ENCODE data around the gene LMTK2. TPM values are rescaled to one million over a fixed set of nuclear protein-coding genes. Genes with fewer than 3 reads are reported as not detected.
"Not testable (repeated sequence)": the region's sequence is repeated elsewhere in the genome, so short reads cannot be mapped to it uniquely, and the experiment has no call there.

Gene LMTK2
- total and polyA plus RNA-seq, 5 experiments from 2014 or later, result 1.8 to 27.9 (median 4.9) TPM

DNA sequence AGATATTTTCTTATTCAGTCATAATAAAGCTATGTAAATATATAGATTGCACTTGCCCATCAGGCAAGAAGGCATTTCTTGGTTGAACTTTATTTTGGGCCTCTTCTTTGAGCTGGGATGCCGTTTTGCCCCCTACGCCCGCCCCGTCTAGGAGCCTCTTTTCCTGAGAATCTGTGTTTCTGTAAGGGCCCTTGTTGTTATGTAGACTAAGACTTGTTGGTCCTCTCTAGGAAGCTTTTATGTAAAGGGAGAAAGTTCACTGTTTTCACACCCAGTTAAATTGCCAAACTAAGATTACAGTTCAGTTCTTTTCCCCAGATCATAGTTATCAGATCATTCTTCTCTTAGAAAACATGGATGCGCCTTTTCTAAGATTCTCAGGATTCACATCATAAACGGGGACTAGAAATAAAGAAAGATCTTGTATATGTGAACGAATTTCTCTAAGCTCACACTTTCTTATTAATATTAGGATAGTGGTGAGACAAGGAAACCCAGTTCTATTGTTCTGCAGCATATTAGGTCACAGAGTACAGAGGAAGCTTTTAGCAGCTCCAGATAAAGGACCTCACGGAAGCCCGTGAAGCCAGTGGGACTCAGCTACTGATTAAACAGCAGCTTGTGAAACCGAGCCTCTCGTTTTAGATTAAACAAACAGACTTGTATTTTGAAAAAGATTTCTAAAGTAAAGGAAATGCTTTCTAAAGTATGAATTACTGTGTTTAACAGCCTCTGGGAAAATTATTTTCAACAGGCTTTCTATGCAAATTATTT lies 3.8 kb downstream of the LMTK2 start:
- Mint-ChIP-seq H3K27ac (no peak overlapping the region), H3K27me3 (no peaks in the 10 kb centered on the region), H3K36me3 (peaks cover 0 to 12% (median 3%) of the 10 kb centered on the region in 3 donors), H3K4me3 (no peak overlapping the region), H3K9me3 (no peaks in the 10 kb centered on the region), H3K4me1 (peaks cover 36 to 77% (median 67%) of the 10 kb centered on the region in 4 donors)
- ATAC-seq (no peak), DNase-seq (no peak)
- POLR2A ChIA-PET, result interaction anchor here (1.0 kb wide), 1 partner anchor 8 kb away, joined by 4 read pairs; no protein-coding TSS in a partner anchor

GRCh38 chr7:98112077-98112476 lies 5.4 kb downstream of the LMTK2 start:
- ATAC-seq, result no peak
- POLR2A ChIA-PET, result no interaction called here
- no peaks in the 10 kb centered on the region for H3K9me3 Mint-ChIP-seq
- no peaks in the 10 kb centered on the region for H3K27me3 Mint-ChIP-seq
- no peak overlapping the region for H3K27ac Mint-ChIP-seq
- DNase-seq, result no peak
- no peak overlapping the region for H3K4me3 Mint-ChIP-seq
- H3K36me3 Mint-ChIP-seq, result peaks cover 0 to 12% (median 3%) of the 10 kb centered on the region in 3 donors
- H3K4me1 Mint-ChIP-seq, result peaks cover 34 to 76% (median 62%) of the 10 kb centered on the region in 4 donors

GRCh38 chr7:98115746-98116525 lies 9.3 kb downstream of the LMTK2 start:
- DNase-seq (no peak), ATAC-seq (no peak)
- no peaks in the 10 kb centered on the region for H3K27me3 Mint-ChIP-seq
- POLR2A ChIA-PET, result interaction anchor here (0.8 kb wide), 1 partner anchor 9 kb away, joined by 3 read pairs; no protein-coding TSS in a partner anchor
- no peaks in the 10 kb centered on the region for H3K9me3 Mint-ChIP-seq
- peak overlapping the region in 1 of 10 donors; percentile 40 for H3K4me3 Mint-ChIP-seq
- peaks cover 29 to 58% (median 42%) of the 10 kb centered on the region in 4 donors for H3K4me1 Mint-ChIP-seq
- H3K36me3 Mint-ChIP-seq, result peaks cover 0 to 32% (median 6%) of the 10 kb centered on the region in 3 donors
- no peak overlapping the region for H3K27ac Mint-ChIP-seq

GRCh38 chr7:98116656-98117461 lies 10.2 kb downstream of the LMTK2 start:
- H3K4me3 Mint-ChIP-seq, result no peak overlapping the region
- H3K27me3 Mint-ChIP-seq, result no peaks in the 10 kb centered on the region
- H3K9me3 Mint-ChIP-seq, result no peaks in the 10 kb centered on the region
- no peak for ATAC-seq
- H3K27ac Mint-ChIP-seq, result peak overlapping the region in 1 of 10 donors; percentile 8
- peaks cover 0 to 30% (median 6%) of the 10 kb centered on the region in 3 donors for H3K36me3 Mint-ChIP-seq
- peaks cover 22 to 51% (median 34%) of the 10 kb centered on the region in 4 donors for H3K4me1 Mint-ChIP-seq
- no peak for DNase-seq
- POLR2A ChIA-PET, result interaction anchor here (0.8 kb wide), 1 partner anchor 9 kb away, joined by 3 read pairs; no protein-coding TSS in a partner anchor

GRCh38 chr7:98119256-98119918 lies 12.7 kb downstream of the LMTK2 start:
- Mint-ChIP-seq H3K4me1 (peaks cover 22 to 47% (median 32%) of the 10 kb centered on the region in 4 donors), H3K27me3 (peaks cover 0 to 7% (median 0%) of the 10 kb centered on the region in 5 donors), H3K9me3 (no peaks in the 10 kb centered on the region), H3K36me3 (peaks cover 0 to 47% (median 9%) of the 10 kb centered on the region in 3 donors), H3K27ac (no peak overlapping the region), H3K4me3 (no peak overlapping the region)
- ATAC-seq (no peak), DNase-seq (no peak)
- POLR2A ChIA-PET, result no interaction called here

DNA sequence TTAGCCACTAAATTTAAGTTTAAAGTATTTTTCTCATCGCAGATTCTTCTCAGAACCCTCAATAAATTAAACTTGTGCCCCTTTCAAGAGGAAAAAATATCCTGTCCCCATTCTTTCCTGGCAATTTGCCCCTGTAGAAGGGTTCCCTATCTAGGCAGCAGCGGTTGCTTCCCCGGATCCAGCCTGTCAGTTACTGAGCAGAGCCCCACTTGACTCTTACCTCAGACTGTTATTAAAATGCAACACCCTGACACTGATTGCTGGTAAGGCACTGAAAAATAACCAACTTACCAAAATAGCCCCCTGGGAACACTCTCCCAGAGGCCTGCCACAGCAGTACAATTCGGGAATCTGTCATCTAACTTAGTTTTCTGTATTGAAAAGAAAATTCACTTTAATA lies 13.9 kb downstream of the LMTK2 start:
- Mint-ChIP-seq H3K4me3 (no peak overlapping the region), H3K9me3 (no peaks in the 10 kb centered on the region), H3K27ac (no peak overlapping the region), H3K4me1 (peaks cover 20 to 40% (median 28%) of the 10 kb centered on the region in 4 donors), H3K36me3 (peaks cover 4 to 44% (median 12%) of the 10 kb centered on the region in 3 donors), H3K27me3 (peaks cover 0 to 9% (median 0%) of the 10 kb centered on the region in 5 donors)
- POLR2A ChIA-PET, result no interaction called here
- DNase-seq (no peak), ATAC-seq (no peak)

GRCh38 chr7:98121388-98121787 lies 14.7 kb downstream of the LMTK2 start:
- POLR2A ChIA-PET, H3K27me3 Mint-ChIP-seq, H3K27ac Mint-ChIP-seq, H3K9me3 Mint-ChIP-seq, DNase-seq, H3K4me3 Mint-ChIP-seq, ATAC-seq: not testable (repeated sequence)
- H3K4me1 Mint-ChIP-seq, result peaks cover 24 to 39% (median 32%) of the 10 kb centered on the region in 4 donors
- H3K36me3 Mint-ChIP-seq, result peaks cover 4 to 53% (median 16%) of the 10 kb centered on the region in 3 donors

GRCh38 chr7:98123365-98123696 lies 16.7 kb downstream of the LMTK2 start:
- POLR2A ChIA-PET, result no interaction called here
- H3K36me3 Mint-ChIP-seq, result peaks cover 4 to 55% (median 20%) of the 10 kb centered on the region in 3 donors
- H3K27me3 Mint-ChIP-seq, result peaks cover 0 to 12% (median 0%) of the 10 kb centered on the region in 5 donors
- H3K9me3 Mint-ChIP-seq, result no peaks in the 10 kb centered on the region
- ATAC-seq (no peak), DNase-seq (no peak)
- H3K27ac Mint-ChIP-seq, result no peak overlapping the region
- peaks cover 22 to 39% (median 28%) of the 10 kb centered on the region in 4 donors for H3K4me1 Mint-ChIP-seq
- H3K4me3 Mint-ChIP-seq, result peak overlapping the region in 1 of 10 donors; percentile 26

DNA sequence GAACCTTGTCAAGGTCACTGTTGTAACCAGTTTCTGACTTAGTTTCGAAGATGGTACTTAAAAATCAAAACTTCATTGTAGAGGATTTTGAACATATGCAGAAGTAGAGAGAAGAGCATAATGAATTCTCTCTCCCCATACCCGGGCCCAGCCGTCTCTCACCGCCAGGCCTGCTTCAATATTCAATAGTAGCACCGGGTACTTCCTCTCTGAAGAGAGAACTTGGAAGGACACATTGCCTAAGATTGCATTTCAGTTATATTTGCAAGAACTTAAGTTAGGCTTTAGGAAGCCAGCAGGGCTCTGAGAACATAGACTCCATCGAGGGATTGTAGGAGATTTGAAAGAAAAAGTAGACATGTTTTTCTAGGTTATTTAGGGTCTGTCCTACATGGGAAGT lies 19.1 kb downstream of the LMTK2 start:
- no peak for ATAC-seq
- H3K4me3 Mint-ChIP-seq, result no peak overlapping the region
- H3K4me1 Mint-ChIP-seq, result peaks cover 34 to 51% (median 42%) of the 10 kb centered on the region in 4 donors
- H3K9me3 Mint-ChIP-seq, result no peaks in the 10 kb centered on the region
- peaks cover 0 to 17% (median 0%) of the 10 kb centered on the region in 5 donors for H3K27me3 Mint-ChIP-seq
- no peak for DNase-seq
- H3K27ac Mint-ChIP-seq, result no peak overlapping the region
- H3K36me3 Mint-ChIP-seq, result peaks cover 4 to 48% (median 19%) of the 10 kb centered on the region in 3 donors
- POLR2A ChIA-PET, result no interaction called here

- DNase-seq (no peak), ATAC-seq (no peak)
- H3K27ac Mint-ChIP-seq, result no peak overlapping the region
- H3K4me3 Mint-ChIP-seq, result no peak overlapping the region
- peaks cover 4 to 48% (median 19%) of the 10 kb centered on the region in 3 donors for H3K36me3 Mint-ChIP-seq
- POLR2A ChIA-PET, result no interaction called here
- H3K4me1 Mint-ChIP-seq, result peaks cover 39 to 57% (median 50%) of the 10 kb centered on the region in 4 donors
- H3K27me3 Mint-ChIP-seq, result peaks cover 0 to 20% (median 0%) of the 10 kb centered on the region in 5 donors
- no peaks in the 10 kb centered on the region for H3K9me3 Mint-ChIP-seq
Measured at GRCh38 chr7:98126311-98127142, 19.9 kb downstream of the LMTK2 start.

- no peaks in the 10 kb centered on the region for H3K9me3 Mint-ChIP-seq
- POLR2A ChIA-PET, result no interaction called here
- no peak for ATAC-seq
- H3K4me3 Mint-ChIP-seq, result no peak overlapping the region
- peaks cover 42 to 68% (median 58%) of the 10 kb centered on the region in 4 donors for H3K4me1 Mint-ChIP-seq
- peaks cover 4 to 36% (median 19%) of the 10 kb centered on the region in 3 donors for H3K36me3 Mint-ChIP-seq
- H3K27ac Mint-ChIP-seq, result no peak overlapping the region
- no peak for DNase-seq
- H3K27me3 Mint-ChIP-seq, result peaks cover 0 to 17% (median 0%) of the 10 kb centered on the region in 5 donors
Measured at GRCh38 chr7:98128346-98128745, 21.7 kb downstream of the LMTK2 start.
